HL-60 (cell line): ENCODE data around the gene CHPF2.

Source experiments
- CTCF ChIP-seq: IDR thresholded peaks from one replicate; pipeline ENCODE4 v1.5.1; 2011; ENCODE audit warnings: low read length, control low read depth, inconsistent platforms; ENCODE audit not compliant: insufficient read depth
- POLR2AphosphoS5 ChIP-seq: IDR thresholded peaks from 2 replicates; pipeline ENCODE4 v1.6.1; 2012; ENCODE audit warnings: low read depth
- REST ChIP-seq: IDR thresholded peaks from 2 replicates; pipeline ENCODE4 v1.6.1; 2012; ENCODE audit warnings: low read depth; ENCODE audit not compliant: insufficient replicate concordance

- TF ChIP-seq CTCF (no peak), POLR2AphosphoS5 (no peak), REST (no peak)
Measured at GRCh38 chr7:151252961-151253711, 20.9 kb downstream of the CHPF2 start.
